ENCODE results near the gene EFS. TPM values are rescaled to one million over a fixed set of nuclear protein-coding genes. Genes with fewer than 3 reads are reported as not detected.

The EFS gene
- total and polyA plus RNA-seq, 2 of the 8 experiments (the other 6 are each of a cell fraction or from before 2014, with no cell fraction given): 27.8 to 28.6 TPM

- TF ChIP-seq CHD1 (IDR thresholded peaks at IDR 0.05; ENCODE audit: low read depth, low read length): no peak
- peak; percentile 69 for TF ChIP-seq ASH2L (IDR thresholded peaks at IDR 0.05; ENCODE audit: low read length)
- no peak for TF ChIP-seq MAX (IDR thresholded peaks at IDR 0.05)
- TF ChIP-seq ATF2 (IDR thresholded peaks at IDR 0.05; ENCODE audit: low read length): no peak
- no peak for TF ChIP-seq EZH2 (IDR thresholded peaks at IDR 0.05; ENCODE audit: low read depth, low read length, severe bottlenecking)
- peak; percentile 60; the same call in 1 of the 2 replicates for TF ChIP-seq RBBP5 (IDR thresholded peaks at IDR 0.05; ENCODE audit: borderline replicate concordance, low read depth, low read length)
- peak; percentile 88 for TF ChIP-seq SRF (IDR thresholded peaks at IDR 0.05; ENCODE audit: low read depth, low read length)
- TF ChIP-seq NRF1 (IDR thresholded peaks at IDR 0.05; ENCODE audit: low read depth, low read length): no peak
- peak; percentile 20 to 76; a peak in 3 of 4 replicates for TF ChIP-seq SIN3A (conservative IDR thresholded peaks at IDR 0.05 in 1 of 2, IDR thresholded peaks at IDR 0.05 in 1 of 2; ENCODE audit: low read depth in 1 of 2, low read length in 2 of 2)
- no peak for TF ChIP-seq ZNF274 (IDR thresholded peaks at IDR 0.05; ENCODE audit: borderline replicate concordance, extremely low read depth, low read length)
- no peak for TF ChIP-seq NANOG (IDR thresholded peaks at IDR 0.05; ENCODE audit: insufficient read depth, low read depth, low read length, poor library complexity, severe bottlenecking)
- 0 out of 4 replicates have a peak, but pooled peaks of 1 of the 2 experiments have one; percentile 9 for TF ChIP-seq RAD21 (IDR thresholded peaks at IDR 0.05 in 1 of 2, conservative IDR thresholded peaks at IDR 0.05 in 1 of 2; ENCODE audit: low read depth in 2 of 2, low read length in 2 of 2)
- peak; percentile 99 for TF ChIP-seq CREB1 (IDR thresholded peaks at IDR 0.05)
- TF ChIP-seq JUND (IDR thresholded peaks at IDR 0.05; ENCODE audit: low read length): peak; percentile 16; the same call in 1 of the 2 replicates
- TF ChIP-seq TAF1 (IDR thresholded peaks at IDR 0.05; ENCODE audit: low read depth, low read length): peak; percentile 80
- TF ChIP-seq SUZ12 (IDR thresholded peaks at IDR 0.05; ENCODE audit: low read length): no peak
- no peak for TF ChIP-seq CBX5 (IDR thresholded peaks at IDR 0.05; ENCODE audit: low read depth, low read length)
- TF ChIP-seq BRCA1 (IDR thresholded peaks at IDR 0.05; ENCODE audit: low read depth, low read length): no peak
- TF ChIP-seq POLR2AphosphoS5 (IDR thresholded peaks at IDR 0.05; ENCODE audit: low read depth, low read length): peak; percentile 70
- peak; percentile 71; the same call in 1 of the 2 replicates for TF ChIP-seq KDM5A (IDR thresholded peaks at IDR 0.05; ENCODE audit: low read length)
- no peak for TF ChIP-seq E2F6 (IDR thresholded peaks at IDR 0.05)
Observed at GRCh38 chr14:23306412-23307145, 58.4 kb downstream of the EFS start, which contains the start of gene BCL2L2 (continued).
